WTC11 (cell line): ENCODE results near the gene WASF3. TPM values are rescaled to one million over a fixed set of nuclear protein-coding genes. Genes with fewer than 3 reads are reported as not detected.
A peak's percentile ranks its signal among the peaks of the same experiment; 100 is the strongest.

ENCODE experiments used
- ATAC-seq: fragments of 200-7000 bp; cut with Tn5 transposase; 2 replicates; pipeline ENCODE4 v1.10.0; 2021; ENCODE audit warnings: mild to moderate bottlenecking, moderate library complexity
- CTCF ChIA-PET: fragments of 300-600 bp; sonication (Branson Sonifier 250); formaldehyde crosslinking; loops from one replicate; lab custom pipeline; 2021; ENCODE audit warnings: antibody characterized with exemption; lab: Charles Lee
- POLR2A ChIA-PET: fragments of 350-600 bp; sonication (Branson Sonifier 250); formaldehyde crosslinking; loops from one replicate; lab custom pipeline; 2021; ENCODE audit warnings: antibody characterized with exemption; lab: Charles Lee
- DNase-seq: peaks from one replicate; pipeline ENCODE4 v3.0.0; 2021; ENCODE audit warnings: low spot score
- H3K27ac Mint-ChIP-seq: 2 replicates; pipeline ENCODE4 v1.8.0; 2021; ENCODE audit warnings: mixed read lengths
- H3K27me3 Mint-ChIP-seq: 2 replicates; pipeline ENCODE4 v1.8.0; 2021; ENCODE audit warnings: low read depth, mild to moderate bottlenecking, moderate library complexity, mixed read lengths
- H3K36me3 Mint-ChIP-seq: 2 replicates; pipeline ENCODE4 v1.8.0; 2021; ENCODE audit warnings: mixed read lengths
- H3K4me1 Mint-ChIP-seq: 2 replicates; pipeline ENCODE4 v1.8.0; 2022; ENCODE audit warnings: mixed read lengths
- H3K4me3 Mint-ChIP-seq: 2 replicates; pipeline ENCODE4 v1.8.0; 2021; ENCODE audit warnings: mild to moderate bottlenecking, moderate library complexity, mixed read lengths
- H3K9me3 Mint-ChIP-seq: 2 replicates; pipeline ENCODE4 v1.8.0; 2021; ENCODE audit warnings: mixed read lengths
- CDX4 ChIP-seq: fragments of 250-450 bp; sonication (Bioruptor Pico); IDR thresholded peaks from 2 replicates; pipeline ENCODE4 v1.9.0; 2021; ENCODE audit warnings: moderate library complexity, mild to moderate bottlenecking, inconsistent platforms, borderline replicate concordance
- CTCF ChIP-seq: fragments of 200-600 bp; IDR thresholded peaks from 2 replicates; pipeline ENCODE4 v1.8.0; 2022; ENCODE audit warnings: antibody characterized with exemption
- ETV6 ChIP-seq: sonication (generic); formaldehyde crosslinking; IDR thresholded peaks from 2 replicates; pipeline ENCODE4 v1.8.1; 2022; ENCODE audit warnings: mild to moderate bottlenecking, missing genetic modification reagents
- FOXJ3 ChIP-seq: sonication (generic); formaldehyde crosslinking; IDR thresholded peaks from 2 replicates; pipeline ENCODE4 v1.9.0; 2021; ENCODE audit warnings: missing genetic modification reagents, mild to moderate bottlenecking, borderline replicate concordance
- FOXP1 ChIP-seq: sonication (generic); formaldehyde crosslinking; IDR thresholded peaks from 2 replicates; pipeline ENCODE4 v1.8.0; 2022; ENCODE audit warnings: missing genetic modification reagents, mild to moderate bottlenecking, moderate library complexity, borderline replicate concordance
- GABPB1 ChIP-seq: sonication (generic); formaldehyde crosslinking; IDR thresholded peaks from 2 replicates; pipeline ENCODE4 v1.8.1; 2023; ENCODE audit warnings: mild to moderate bottlenecking, missing genetic modification reagents
- GRHL2 ChIP-seq: fragments of 250-450 bp; sonication (Bioruptor Pico); IDR thresholded peaks from 2 replicates; pipeline ENCODE4 v1.8.0; 2022; ENCODE audit warnings: mild to moderate bottlenecking, moderate library complexity; ENCODE audit not compliant: insufficient replicate concordance, severe bottlenecking
- HMGA2 ChIP-seq: fragments of 250-450 bp; sonication (Bioruptor Pico); IDR thresholded peaks from 2 replicates; pipeline ENCODE4 v1.4.0; 2021; ENCODE audit warnings: mild to moderate bottlenecking, moderate library complexity
- IRF1 ChIP-seq: sonication (generic); formaldehyde crosslinking; IDR thresholded peaks from 2 replicates; pipeline ENCODE4 v1.8.0; 2023; ENCODE audit warnings: missing genetic modification reagents
- IRF2 ChIP-seq: sonication (generic); formaldehyde crosslinking; IDR thresholded peaks from 2 replicates; pipeline ENCODE4 v1.8.0; 2022; ENCODE audit warnings: low read depth, missing genetic modification reagents, borderline replicate concordance
- JAZF1 ChIP-seq: fragments of 250-450 bp; sonication (Bioruptor Pico); IDR thresholded peaks from 2 replicates; pipeline ENCODE4 v1.9.0; 2021; ENCODE audit warnings: moderate library complexity, mild to moderate bottlenecking, inconsistent platforms
- MLX ChIP-seq: sonication (generic); formaldehyde crosslinking; IDR thresholded peaks from 2 replicates; pipeline ENCODE4 v1.8.1; 2023; ENCODE audit warnings: mild to moderate bottlenecking, missing genetic modification reagents, moderate library complexity
- MXD4 ChIP-seq: fragments of 250-450 bp; sonication (Bioruptor Pico); IDR thresholded peaks from 2 replicates; pipeline ENCODE4 v1.8.0; 2021; ENCODE audit warnings: mild to moderate bottlenecking, moderate library complexity, borderline replicate concordance
- NFYB ChIP-seq: sonication (generic); formaldehyde crosslinking; conservative IDR thresholded peaks from 2 replicates; pipeline ENCODE4 v1.8.0; 2022; ENCODE audit warnings: low read depth, missing genetic modification reagents
- NR2C2 ChIP-seq: sonication (generic); formaldehyde crosslinking; IDR thresholded peaks from 2 replicates; pipeline ENCODE4 v1.8.0; 2022; ENCODE audit warnings: mild to moderate bottlenecking, missing genetic modification reagents
- SOX15 ChIP-seq: fragments of 250-450 bp; sonication (Bioruptor Pico); IDR thresholded peaks from 2 replicates; pipeline ENCODE4 v1.9.0; 2021; ENCODE audit warnings: mild to moderate bottlenecking
- ZNF138 ChIP-seq: sonication (generic); formaldehyde crosslinking; conservative IDR thresholded peaks from 2 replicates; pipeline ENCODE4 v1.8.1; 2022; ENCODE audit warnings: mild to moderate bottlenecking, moderate library complexity, missing genetic modification reagents
- ZNF317 ChIP-seq: sonication (generic); formaldehyde crosslinking; IDR thresholded peaks from 2 replicates; pipeline ENCODE4 v1.8.1; 2023; ENCODE audit warnings: low read depth, mild to moderate bottlenecking, moderate library complexity, missing genetic modification reagents, borderline replicate concordance
- ZNF423 ChIP-seq: fragments of 250-450 bp; sonication (Bioruptor Pico); IDR thresholded peaks from 2 replicates; pipeline ENCODE4 v2.1.2; 2022; ENCODE audit warnings: mild to moderate bottlenecking, moderate library complexity
- ZNF671 ChIP-seq: fragments of 250-450 bp; sonication (Bioruptor Pico); IDR thresholded peaks from 2 replicates; pipeline ENCODE4 v1.8.0; 2021; ENCODE audit warnings: mild to moderate bottlenecking
- total RNA-seq: library from RNA; stranded (reverse); gene quantifications from 3 replicates; pipeline ENCODE4 v1.2.3, GENCODE V29; 2021
- TF ChIP-seq, protein P1 (sequence below): sonication (generic); formaldehyde crosslinking; conservative IDR thresholded peaks from 2 replicates; pipeline ENCODE4 v1.8.1; 2022; ENCODE audit warnings: mild to moderate bottlenecking, missing genetic modification reagents
- TF ChIP-seq, protein P2 (sequence below): sonication (generic); formaldehyde crosslinking; IDR thresholded peaks from 2 replicates; pipeline ENCODE4 v1.8.1; 2023; ENCODE audit warnings: mild to moderate bottlenecking, missing genetic modification reagents

Gene WASF3
- total RNA-seq, 1 experiment from 2014 or later = 26.8 TPM

- POLR2A ChIA-PET = no interaction called here
Observed at GRCh38 chr13:26604784-26605545, 47.5 kb downstream of the WASF3 start.

GRCh38 chr13:26605845-26606244, 48.4 kb downstream of the WASF3 start:
- Mint-ChIP-seq H3K36me3 (no peaks in the 10 kb centered on the region), H3K4me1 (peaks cover 34% of the 10 kb centered on the region), H3K27me3 (no peaks in the 10 kb centered on the region), H3K9me3 (no peaks in the 10 kb centered on the region), H3K27ac (peak overlapping the region; percentile 58), H3K4me3 (no peak overlapping the region)
- TF ChIP-seq FOXP1 (CRISPR knock-in tag) = no peak
- no peak for TF ChIP-seq ZNF317 (CRISPR knock-in tag)
- TF ChIP-seq, protein P1, sequence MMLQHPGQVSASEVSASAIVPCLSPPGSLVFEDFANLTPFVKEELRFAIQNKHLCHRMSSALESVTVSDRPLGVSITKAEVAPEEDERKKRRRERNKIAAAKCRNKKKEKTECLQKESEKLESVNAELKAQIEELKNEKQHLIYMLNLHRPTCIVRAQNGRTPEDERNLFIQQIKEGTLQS (CRISPR knock-in tag) = no peak
- TF ChIP-seq JAZF1 (CRISPR knock-in tag) = no peak
- TF ChIP-seq NFYB = no peak
- no peak for TF ChIP-seq FOXJ3 (CRISPR knock-in tag)
- no peak for TF ChIP-seq GABPB1 (CRISPR knock-in tag)
- no peak for TF ChIP-seq NR2C2
- TF ChIP-seq, protein P2, sequence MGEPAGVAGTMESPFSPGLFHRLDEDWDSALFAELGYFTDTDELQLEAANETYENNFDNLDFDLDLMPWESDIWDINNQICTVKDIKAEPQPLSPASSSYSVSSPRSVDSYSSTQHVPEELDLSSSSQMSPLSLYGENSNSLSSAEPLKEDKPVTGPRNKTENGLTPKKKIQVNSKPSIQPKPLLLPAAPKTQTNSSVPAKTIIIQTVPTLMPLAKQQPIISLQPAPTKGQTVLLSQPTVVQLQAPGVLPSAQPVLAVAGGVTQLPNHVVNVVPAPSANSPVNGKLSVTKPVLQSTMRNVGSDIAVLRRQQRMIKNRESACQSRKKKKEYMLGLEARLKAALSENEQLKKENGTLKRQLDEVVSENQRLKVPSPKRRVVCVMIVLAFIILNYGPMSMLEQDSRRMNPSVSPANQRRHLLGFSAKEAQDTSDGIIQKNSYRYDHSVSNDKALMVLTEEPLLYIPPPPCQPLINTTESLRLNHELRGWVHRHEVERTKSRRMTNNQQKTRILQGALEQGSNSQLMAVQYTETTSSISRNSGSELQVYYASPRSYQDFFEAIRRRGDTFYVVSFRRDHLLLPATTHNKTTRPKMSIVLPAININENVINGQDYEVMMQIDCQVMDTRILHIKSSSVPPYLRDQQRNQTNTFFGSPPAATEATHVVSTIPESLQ (CRISPR knock-in tag) = no peak
- ATAC-seq = peak; percentile 97
- ChIA-PET CTCF (interaction anchor here (0.6 to 2.0 kb wide), 28 partner anchors 9 to 483 kb away, joined by 3 to 21 read pairs (median 4); no protein-coding TSS in a partner anchor), POLR2A (interaction anchor here (0.7 kb wide), 1 partner anchor 51 kb away, joined by 3 read pairs; no protein-coding TSS in a partner anchor)
- peak; percentile 50 for DNase-seq

More at GRCh38 chr13:26604784-26605545, 47.5 kb downstream of the WASF3 start:
- CTCF ChIA-PET = interaction anchor here (0.7 to 2.0 kb wide), 20 partner anchors 10 to 426 kb away, joined by 3 to 21 read pairs (median 4); no protein-coding TSS in a partner anchor
- ATAC-seq = no peak
- H3K36me3 Mint-ChIP-seq = no peaks in the 10 kb centered on the region
- no peak for DNase-seq
- no peak for TF ChIP-seq HMGA2
- no peak for TF ChIP-seq JAZF1 (CRISPR knock-in tag)
- no peak for TF ChIP-seq CTCF
- no peak for TF ChIP-seq ZNF423
- no peak for TF ChIP-seq CDX4 (CRISPR knock-in tag)
- TF ChIP-seq MLX (CRISPR knock-in tag) = no peak
- no peak for TF ChIP-seq MXD4 (CRISPR knock-in tag)
- TF ChIP-seq ETV6 (CRISPR knock-in tag) = no peak
- TF ChIP-seq ZNF671 = no peak
- no peak for TF ChIP-seq IRF2 (CRISPR knock-in tag)
- TF ChIP-seq FOXP1 (CRISPR knock-in tag) = no peak
- no peak for TF ChIP-seq SOX15
- no peak for TF ChIP-seq ZNF138 (CRISPR knock-in tag)
- no peak for TF ChIP-seq IRF1
- TF ChIP-seq GRHL2 = no peak
- no peaks in the 10 kb centered on the region for H3K27me3 Mint-ChIP-seq
- H3K4me3 Mint-ChIP-seq = no peak overlapping the region
- H3K9me3 Mint-ChIP-seq = no peaks in the 10 kb centered on the region
- no peak overlapping the region for H3K27ac Mint-ChIP-seq
- H3K4me1 Mint-ChIP-seq = peaks cover 34% of the 10 kb centered on the region
